HepG2 (cell line): ENCODE results near the gene THRAP3. TPM values are rescaled to one million over a fixed set of nuclear protein-coding genes. Genes with fewer than 3 reads are reported as not detected.

Experiments
- CSRNP2 ChIP-seq: sonication (generic); formaldehyde crosslinking; conservative IDR thresholded peaks from 2 replicates; pipeline ENCODE4 v1.8.0; 2022; ENCODE audit warnings: low read depth, missing genetic modification reagents
- JUNB ChIP-seq: sonication (generic); formaldehyde crosslinking; IDR thresholded peaks from 2 replicates; pipeline ENCODE4 v1.8.0; 2022; ENCODE audit warnings: missing genetic modification reagents, mild to moderate bottlenecking, borderline replicate concordance
- MED1 ChIP-seq: sonication (generic); formaldehyde crosslinking; IDR thresholded peaks from 2 replicates; pipeline ENCODE4 v1.4.0; 2020; ENCODE audit warnings: missing genetic modification reagents
- MEF2D ChIP-seq: sonication (generic); formaldehyde crosslinking; IDR thresholded peaks from 2 replicates; pipeline ENCODE4 v1.5.1; 2020; ENCODE audit warnings: mild to moderate bottlenecking, missing genetic modification reagents
- MYC ChIP-seq: sonication (generic); formaldehyde crosslinking; IDR thresholded peaks from 2 replicates; pipeline ENCODE4 v1.9.0; 2021; ENCODE audit warnings: missing genetic modification reagents, borderline replicate concordance
- NFIB ChIP-seq: sonication (generic); formaldehyde crosslinking; IDR thresholded peaks from 2 replicates; pipeline ENCODE4 v1.9.0; 2021; ENCODE audit warnings: missing genetic modification reagents, mild to moderate bottlenecking, borderline replicate concordance
- NR2F2 ChIP-seq: IDR thresholded peaks from 2 replicates; pipeline ENCODE4 v1.6.1; 2012; ENCODE audit warnings: low read depth, inconsistent platforms, borderline replicate concordance
- PRPF4 ChIP-seq: fragments of 200-400 bp; formaldehyde crosslinking; IDR thresholded peaks from 2 replicates; pipeline ENCODE4 v1.6.1; 2016; ENCODE audit warnings: low read length, low read depth; ENCODE audit not compliant: poor library complexity, severe bottlenecking
- RBM22 ChIP-seq: fragments of 200-400 bp; formaldehyde crosslinking; optimal IDR thresholded peaks from 2 replicates; pipeline ENCODE3; 2017; ENCODE audit warnings: mild to moderate bottlenecking, low read length, moderate library complexity
- SMARCC2 ChIP-seq: fragments of 450-650 bp; IDR thresholded peaks from 2 replicates; pipeline ENCODE4 v1.6.1; 2017; ENCODE audit warnings: antibody characterized with exemption, mild to moderate bottlenecking
- SP4 ChIP-seq: sonication (generic); formaldehyde crosslinking; IDR thresholded peaks from 2 replicates; pipeline ENCODE4 v1.8.1; 2023; ENCODE audit warnings: mild to moderate bottlenecking, missing genetic modification reagents
- TOE1 ChIP-seq: sonication (generic); formaldehyde crosslinking; IDR thresholded peaks from 2 replicates; pipeline ENCODE4 v1.4.0; 2020; ENCODE audit warnings: mild to moderate bottlenecking, missing genetic modification reagents
- XBP1 ChIP-seq: sonication (generic); formaldehyde crosslinking; IDR thresholded peaks from 2 replicates; pipeline ENCODE4 v1.5.0; 2020; ENCODE audit warnings: missing genetic modification reagents
- ZBTB46 ChIP-seq: sonication (generic); formaldehyde crosslinking; IDR thresholded peaks from 2 replicates; pipeline ENCODE4 v1.4.0; 2020; ENCODE audit warnings: mild to moderate bottlenecking, missing genetic modification reagents, borderline replicate concordance
- ZNF18 ChIP-seq: sonication (generic); formaldehyde crosslinking; IDR thresholded peaks from 2 replicates; pipeline ENCODE4 v1.8.0; 2022; ENCODE audit warnings: mild to moderate bottlenecking, missing genetic modification reagents; ENCODE audit not compliant: insufficient replicate concordance
- polyA plus RNA-seq, 8 experiments: library from polyadenylated mRNA; depleted of rRNA in 3 of 8; stranded (reverse) in 7 of 8; unstranded in 1 of 8; fragments of >200 nt; fragmentation: Illumina TruSeq in 4 of 8; extraction: Trizol in 4 of 8; gene quantifications; 2 replicates each; pipeline versions ENCODE4 v1.2.1 to v1.2.3, GENCODE V29; 2011 to 2016; ENCODE audit warnings: low read depth in 4 of 8, missing spikeins in 1 of 8, mixed read lengths in 1 of 8; ENCODE audit not compliant: insufficient read depth in 1 of 8
- total RNA-seq, 5 experiments: library from RNA; depleted of rRNA; stranded (reverse); fragments of >200 nt; fragmentation: Illumina TruSeq; extraction: Trizol; gene quantifications; 2 replicates each; pipeline ENCODE4 v1.2.3, GENCODE V29; 2016; ENCODE audit warnings: low read depth in 1 of 5
- TF ChIP-seq, protein P1 (sequence below): IDR thresholded peaks from 2 replicates; pipeline ENCODE4 v1.6.1; 2016; ENCODE audit warnings: low read depth, borderline replicate concordance
- TF ChIP-seq, protein P2 (sequence below): sonication (generic); formaldehyde crosslinking; IDR thresholded peaks from 2 replicates; pipeline ENCODE4 v1.4.0; 2020; ENCODE audit warnings: missing genetic modification reagents

The THRAP3 gene
- total and polyA plus RNA-seq, 2 of the 13 experiments (the other 11 are each of a cell fraction or from before 2014, with no cell fraction given), result 45.0 to 92.6 TPM

GRCh38 chr1:36306902-36307456 lies 82.7 kb downstream of the THRAP3 start (continued):
- peak; percentile 6; the same call in 1 of the 2 replicates for TF ChIP-seq MYC (CRISPR knock-in tag)
- no peak for TF ChIP-seq NFIB (CRISPR knock-in tag)
- peak; percentile 73 for TF ChIP-seq ZNF18 (CRISPR knock-in tag)
- peak; percentile 54; the same call in 1 of the 2 replicates for TF ChIP-seq MED1
- 0 out of 2 replicates have a peak, but pooled peaks have one; percentile 14 for TF ChIP-seq MEF2D (CRISPR knock-in tag)
- no peak for TF ChIP-seq RBM22
- no peak for TF ChIP-seq NR2F2
- no peak for TF ChIP-seq ZBTB46 (CRISPR knock-in tag)
- TF ChIP-seq XBP1 (CRISPR knock-in tag), result no peak
- no peak for TF ChIP-seq TOE1 (CRISPR knock-in tag)
- TF ChIP-seq, protein P1, sequence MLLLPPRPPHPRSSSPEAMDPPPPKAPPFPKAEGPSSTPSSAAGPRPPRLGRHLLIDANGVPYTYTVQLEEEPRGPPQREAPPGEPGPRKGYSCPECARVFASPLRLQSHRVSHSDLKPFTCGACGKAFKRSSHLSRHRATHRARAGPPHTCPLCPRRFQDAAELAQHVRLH, result no peak
- TF ChIP-seq, protein P2, sequence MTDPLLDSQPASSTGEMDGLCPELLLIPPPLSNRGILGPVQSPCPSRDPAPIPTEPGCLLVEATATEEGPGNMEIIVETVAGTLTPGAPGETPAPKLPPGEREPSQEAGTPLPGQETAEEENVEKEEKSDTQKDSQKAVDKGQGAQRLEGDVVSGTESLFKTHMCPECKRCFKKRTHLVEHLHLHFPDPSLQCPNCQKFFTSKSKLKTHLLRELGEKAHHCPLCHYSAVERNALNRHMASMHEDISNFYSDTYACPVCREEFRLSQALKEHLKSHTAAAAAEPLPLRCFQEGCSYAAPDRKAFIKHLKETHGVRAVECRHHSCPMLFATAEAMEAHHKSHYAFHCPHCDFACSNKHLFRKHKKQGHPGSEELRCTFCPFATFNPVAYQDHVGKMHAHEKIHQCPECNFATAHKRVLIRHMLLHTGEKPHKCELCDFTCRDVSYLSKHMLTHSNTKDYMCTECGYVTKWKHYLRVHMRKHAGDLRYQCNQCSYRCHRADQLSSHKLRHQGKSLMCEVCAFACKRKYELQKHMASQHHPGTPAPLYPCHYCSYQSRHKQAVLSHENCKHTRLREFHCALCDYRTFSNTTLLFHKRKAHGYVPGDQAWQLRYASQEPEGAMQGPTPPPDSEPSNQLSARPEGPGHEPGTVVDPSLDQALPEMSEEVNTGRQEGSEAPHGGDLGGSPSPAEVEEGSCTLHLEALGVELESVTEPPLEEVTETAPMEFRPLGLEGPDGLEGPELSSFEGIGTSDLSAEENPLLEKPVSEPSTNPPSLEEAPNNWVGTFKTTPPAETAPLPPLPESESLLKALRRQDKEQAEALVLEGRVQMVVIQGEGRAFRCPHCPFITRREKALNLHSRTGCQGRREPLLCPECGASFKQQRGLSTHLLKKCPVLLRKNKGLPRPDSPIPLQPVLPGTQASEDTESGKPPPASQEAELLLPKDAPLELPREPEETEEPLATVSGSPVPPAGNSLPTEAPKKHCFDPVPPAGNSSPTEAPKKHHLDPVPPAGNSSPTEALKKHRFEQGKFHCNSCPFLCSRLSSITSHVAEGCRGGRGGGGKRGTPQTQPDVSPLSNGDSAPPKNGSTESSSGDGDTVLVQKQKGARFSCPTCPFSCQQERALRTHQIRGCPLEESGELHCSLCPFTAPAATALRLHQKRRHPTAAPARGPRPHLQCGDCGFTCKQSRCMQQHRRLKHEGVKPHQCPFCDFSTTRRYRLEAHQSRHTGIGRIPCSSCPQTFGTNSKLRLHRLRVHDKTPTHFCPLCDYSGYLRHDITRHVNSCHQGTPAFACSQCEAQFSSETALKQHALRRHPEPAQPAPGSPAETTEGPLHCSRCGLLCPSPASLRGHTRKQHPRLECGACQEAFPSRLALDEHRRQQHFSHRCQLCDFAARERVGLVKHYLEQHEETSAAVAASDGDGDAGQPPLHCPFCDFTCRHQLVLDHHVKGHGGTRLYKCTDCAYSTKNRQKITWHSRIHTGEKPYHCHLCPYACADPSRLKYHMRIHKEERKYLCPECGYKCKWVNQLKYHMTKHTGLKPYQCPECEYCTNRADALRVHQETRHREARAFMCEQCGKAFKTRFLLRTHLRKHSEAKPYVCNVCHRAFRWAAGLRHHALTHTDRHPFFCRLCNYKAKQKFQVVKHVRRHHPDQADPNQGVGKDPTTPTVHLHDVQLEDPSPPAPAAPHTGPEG (CRISPR knock-in tag), result 0 out of 2 replicates have a peak, but pooled peaks have one; percentile 21
- TF ChIP-seq PRPF4, result no peak
- TF ChIP-seq JUNB (CRISPR knock-in tag), result peak; percentile 47; the same call in 1 of the 2 replicates
- TF ChIP-seq CSRNP2, result no peak
- TF ChIP-seq SMARCC2, result no peak
- TF ChIP-seq SP4, result peak; percentile 99
